Natural killer cell (primary cell): Measurements from ENCODE around the gene THBD. TPM values are rescaled to one million over a fixed set of nuclear protein-coding genes. Genes with fewer than 3 reads are reported as not detected.

Experiments used
- ATAC-seq, 3 donors: fragments of 150-1000 bp in 2 of 3; fragments of 200-7000 bp in 1 of 3; cut with Tn5 transposase; 1 replicate in 1 of 3; 2 replicates in 2 of 3; pipeline ENCODE4 v1.10.0; 2021; ENCODE audit warnings: mild to moderate bottlenecking in 2 of 3, moderate library complexity in 2 of 3
- DNase-seq, 2 donors: peaks; one replicate each; pipeline versions ENCODE4 v3.0.0 to v3.0.0-alpha.2; 2013 to 2021; ENCODE audit warnings: mixed read lengths in 1 of 2
- H3K27ac ChIP-seq: one replicate; pipeline ENCODE4 v1.5.1; 2013; ENCODE audit warnings: mild to moderate bottlenecking, low read length
- H3K27me3 ChIP-seq: one replicate; pipeline ENCODE4 v1.6.1; 2013; ENCODE audit warnings: low read length; ENCODE audit not compliant: control insufficient read depth, insufficient read depth
- H3K36me3 ChIP-seq: one replicate; pipeline ENCODE4 v1.6.1; 2013; ENCODE audit warnings: low read length; ENCODE audit not compliant: control insufficient read depth, insufficient read depth
- H3K4me1 ChIP-seq: one replicate; pipeline ENCODE4 v1.6.1; 2013; ENCODE audit warnings: low read length; ENCODE audit not compliant: control insufficient read depth, insufficient read depth
- H3K4me3 ChIP-seq: one replicate; pipeline ENCODE4 v1.5.1; 2013; ENCODE audit warnings: low read length
- H3K9me3 ChIP-seq: one replicate; pipeline ENCODE4 v1.6.1; 2013; ENCODE audit warnings: low read length; ENCODE audit not compliant: control insufficient read depth, insufficient read depth
- H3K27ac Mint-ChIP-seq, 2 donors: one replicate each; pipeline ENCODE4 v1.8.0; 2022; ENCODE audit warnings: mild to moderate bottlenecking in 2 of 2, mixed read lengths in 2 of 2, moderate library complexity in 1 of 2
- H3K27me3 Mint-ChIP-seq, 2 donors: one replicate each; pipeline ENCODE4 v1.8.0; 2022; ENCODE audit warnings: low read depth in 2 of 2, mixed read lengths in 2 of 2
- H3K36me3 Mint-ChIP-seq: one replicate; pipeline ENCODE4 v1.8.0; 2022; ENCODE audit warnings: mixed read lengths
- H3K4me1 Mint-ChIP-seq, 2 donors: one replicate each; pipeline ENCODE4 v1.8.0; 2022; ENCODE audit warnings: mixed read lengths in 2 of 2
- H3K4me3 Mint-ChIP-seq: one replicate; pipeline ENCODE4 v1.8.0; 2022; ENCODE audit warnings: mild to moderate bottlenecking, moderate library complexity, mixed read lengths
- H3K9me3 Mint-ChIP-seq, 2 donors: one replicate each; pipeline ENCODE4 v1.8.0; 2022; ENCODE audit warnings: mixed read lengths in 2 of 2
- CTCF ChIP-seq: fragments of 200-600 bp; IDR thresholded peaks from one replicate; pipeline ENCODE4 v1.8.0; 2022; ENCODE audit warnings: antibody characterized with exemption
- WGBS: methylation state at CpG from one replicate; pipeline ENCODE4 v1.1.7; 2013; ENCODE audit warnings: missing lambda C conversion rate; ENCODE audit not compliant: insufficient coverage; 5-methylcytosine and 5-hydroxymethylcytosine counted together
- intact Hi-C: fragments of 100-400 bp; cut with micrococcal nuclease; formaldehyde crosslinking; loops from one replicate; pipeline ENCODE4 v1.14.2; 2022
- total RNA-seq, 4 donors: library from RNA; stranded (reverse); fragments of 120-200 nt in 1 of 4; gene quantifications; one replicate each; pipeline versions ENCODE4 v1.2.3 to v1.2.4, GENCODE V29; 2013 to 2022

The THBD gene
- total RNA-seq, 3 donors from 2014 or later (not counting 1 experiment from before 2014, with no cell fraction given), result 2.1 to 2.8 (median 2.1) TPM

- no peak overlapping the region for H3K4me3 ChIP-seq
- peaks cover 10 to 32% of the 10 kb centered on the region in 2 donors for H3K4me1 Mint-ChIP-seq
- intact Hi-C loops, result no loop called here
- H3K4me1 ChIP-seq, result peaks cover 28% of the 10 kb centered on the region
- H3K27me3 ChIP-seq, result peaks cover 26% of the 10 kb centered on the region
- peaks cover 0 to 2% of the 10 kb centered on the region in 2 donors for H3K9me3 Mint-ChIP-seq
- 92% methylated on average over 5 of the region's 5 CpGs for WGBS
- H3K27me3 Mint-ChIP-seq, result peaks cover 31 to 44% of the 10 kb centered on the region in 2 donors
- no peak for ATAC-seq
- no peak overlapping the region for H3K4me3 Mint-ChIP-seq
- H3K36me3 Mint-ChIP-seq, result no peaks in the 10 kb centered on the region
- no peak for TF ChIP-seq CTCF
- no peak overlapping the region for H3K27ac ChIP-seq
- H3K27ac Mint-ChIP-seq, result no peak overlapping the region
- no peaks in the 10 kb centered on the region for H3K9me3 ChIP-seq
- H3K36me3 ChIP-seq, result no peaks in the 10 kb centered on the region
- DNase-seq, result no peak
These were observed 3.4 kb upstream of the THBD start for GRCh38 chr20:23052904-23053303.

- DNase-seq (peak; percentile 22 to 29), ATAC-seq (peak; percentile 17 to 33 (median 30))
- H3K36me3 Mint-ChIP-seq, result no peaks in the 10 kb centered on the region
- H3K27ac Mint-ChIP-seq, result no peak overlapping the region
- Histone ChIP-seq H3K27ac (no peak overlapping the region), H3K4me1 (peaks cover 35% of the 10 kb centered on the region), H3K4me3 (no peak overlapping the region), H3K9me3 (no peaks in the 10 kb centered on the region), H3K36me3 (no peaks in the 10 kb centered on the region), H3K27me3 (peaks cover 34% of the 10 kb centered on the region)
- peak; percentile 38 for TF ChIP-seq CTCF
- intact Hi-C loops, result no loop called here
- peak overlapping the region; percentile 25 for H3K4me3 Mint-ChIP-seq
- no peaks in the 10 kb centered on the region for H3K9me3 Mint-ChIP-seq
- H3K4me1 Mint-ChIP-seq, result peaks cover 16 to 39% of the 10 kb centered on the region in 2 donors
- peaks cover 39 to 51% of the 10 kb centered on the region in 2 donors for H3K27me3 Mint-ChIP-seq
- WGBS, result 15% methylated on average over 44 of the region's 46 CpGs
These were observed 1.6 kb upstream of the THBD start for GRCh38 chr20:23050847-23051627.

- Mint-ChIP-seq H3K4me3 (peak overlapping the region; percentile 69), H3K27ac (no peak overlapping the region), H3K36me3 (no peaks in the 10 kb centered on the region), H3K4me1 (peaks cover 16 to 39% of the 10 kb centered on the region in 2 donors), H3K9me3 (no peaks in the 10 kb centered on the region), H3K27me3 (peaks cover 41 to 53% of the 10 kb centered on the region in 2 donors)
- no peaks in the 10 kb centered on the region for H3K36me3 ChIP-seq
- intact Hi-C loops, result no loop called here
- TF ChIP-seq CTCF, result no peak
- 2% methylated on average over 48 of the region's 48 CpGs for WGBS
- H3K4me1 ChIP-seq, result peaks cover 35% of the 10 kb centered on the region
- H3K4me3 ChIP-seq, result no peak overlapping the region
- ATAC-seq (peak in 1 of 3 donors; percentile 15), DNase-seq (no peak)
- H3K9me3 ChIP-seq, result no peaks in the 10 kb centered on the region
- peaks cover 34% of the 10 kb centered on the region for H3K27me3 ChIP-seq
- no peak overlapping the region for H3K27ac ChIP-seq
These were observed 785 bp upstream of the THBD start for GRCh38 chr20:23050076-23050838.
